HEK293 (cell line): ENCODE data around the gene TP73.

Experiments used
- ATF2 ChIP-seq: fragments of 450-650 bp; formaldehyde crosslinking; IDR thresholded peaks from 2 replicates; pipeline ENCODE4 v1.5.1; 2016; ENCODE audit warnings: missing biosample characterization, missing genetic modification characterization, low read depth
- CTCF ChIP-seq: fragments of 450-650 bp; formaldehyde crosslinking; IDR thresholded peaks from 2 replicates; pipeline ENCODE4 v1.5.1; 2016; ENCODE audit warnings: missing biosample characterization, missing genetic modification characterization
- PATZ1 ChIP-seq: fragments of 450-650 bp; formaldehyde crosslinking; IDR thresholded peaks from 2 replicates; pipeline ENCODE4 v1.5.1; 2016; ENCODE audit warnings: missing biosample characterization, missing genetic modification characterization
- PRDM10 ChIP-seq: fragments of 450-650 bp; formaldehyde crosslinking; IDR thresholded peaks from 2 replicates; pipeline ENCODE4 v1.5.1; 2016; ENCODE audit warnings: missing biosample characterization, missing genetic modification characterization
- REPIN1 ChIP-seq: fragments of 450-650 bp; formaldehyde crosslinking; IDR thresholded peaks from 2 replicates; pipeline ENCODE4 v1.5.1; 2017; ENCODE audit warnings: missing biosample characterization, missing genetic modification characterization, low read depth
- ZNF23 ChIP-seq: fragments of 450-650 bp; formaldehyde crosslinking; IDR thresholded peaks from 2 replicates; pipeline ENCODE4 v1.5.1; 2016; ENCODE audit warnings: missing biosample characterization, missing genetic modification characterization, borderline replicate concordance
- ZNF513 ChIP-seq: fragments of 450-650 bp; IDR thresholded peaks from 2 replicates; pipeline ENCODE4 v1.5.1; 2018; ENCODE audit warnings: missing biosample characterization, missing genetic modification characterization
- ZNF776 ChIP-seq: fragments of 450-650 bp; formaldehyde crosslinking; IDR thresholded peaks from 2 replicates; pipeline ENCODE4 v1.5.0; 2017; ENCODE audit warnings: missing biosample characterization, missing genetic modification characterization, borderline replicate concordance

- no peak for TF ChIP-seq CTCF (tag by site-specific recombination)
- no peak for TF ChIP-seq ZNF513 (tag by site-specific recombination)
- no peak for TF ChIP-seq PRDM10 (tag by site-specific recombination)
- TF ChIP-seq ZNF23 (tag by site-specific recombination): no peak
- TF ChIP-seq ZNF776 (tag by site-specific recombination): no peak
- TF ChIP-seq ATF2 (tag by site-specific recombination): no peak
- no peak for TF ChIP-seq REPIN1 (tag by site-specific recombination)
- no peak for TF ChIP-seq PATZ1
These were observed 26.2 kb downstream of the TP73 start for GRCh38 chr1:3678361-3679097.
